Glutamatergic neuron (in vitro differentiated cells): ENCODE data around the gene PCP2. TPM values are rescaled to one million over a fixed set of nuclear protein-coding genes. Genes with fewer than 3 reads are reported as not detected.

ENCODE experiments used
- DNase-seq: peaks from one replicate; pipeline ENCODE4 v3.0.0; 2022
- H3K27ac Mint-ChIP-seq: one replicate; pipeline ENCODE4 v1.8.0; 2020; ENCODE audit warnings: mild to moderate bottlenecking, mixed read lengths, inconsistent platforms; ENCODE audit not compliant: unreplicated experiment
- H3K27me3 Mint-ChIP-seq: one replicate; pipeline ENCODE4 v1.8.0; 2020; ENCODE audit warnings: mild to moderate bottlenecking, moderate library complexity, mixed read lengths, inconsistent platforms; ENCODE audit not compliant: unreplicated experiment
- H3K36me3 Mint-ChIP-seq: one replicate; pipeline ENCODE4 v1.8.0; 2020; ENCODE audit warnings: mild to moderate bottlenecking, mixed read lengths, inconsistent platforms; ENCODE audit not compliant: unreplicated experiment
- H3K4me1 Mint-ChIP-seq: one replicate; pipeline ENCODE4 v1.8.0; 2020; ENCODE audit warnings: mild to moderate bottlenecking, low read depth, mixed read lengths, inconsistent platforms; ENCODE audit not compliant: unreplicated experiment
- H3K4me3 Mint-ChIP-seq: one replicate; pipeline ENCODE4 v1.8.0; 2020; ENCODE audit warnings: mild to moderate bottlenecking, mixed read lengths, inconsistent platforms; ENCODE audit not compliant: unreplicated experiment
- H3K9me3 Mint-ChIP-seq: one replicate; pipeline ENCODE4 v1.8.0; 2020; ENCODE audit warnings: mild to moderate bottlenecking, moderate library complexity, mixed read lengths, inconsistent platforms; ENCODE audit not compliant: unreplicated experiment
- CTCF ChIP-seq: fragments of 200-600 bp; sonication (generic); IDR thresholded peaks from one replicate; pipeline ENCODE4 v1.5.0; 2021; ENCODE audit not compliant: partially characterized antibody, unreplicated experiment
- total RNA-seq: library from RNA; stranded (reverse); fragmentation: NEBNext Ultra II Directional; extraction: Animal tissue kit (Norgen Biotek cat#: 25700); gene quantifications from one replicate; pipeline ENCODE4 v1.2.1, GENCODE V29; 2021; ENCODE audit not compliant: unreplicated experiment

PCP2 gene
- total RNA-seq, 1 donor from 2014 or later, result not detected

GRCh38 chr19:7614859-7615741 is 18.4 kb downstream of the PCP2 start:
- H3K4me1 Mint-ChIP-seq, result no peaks in the 10 kb centered on the region
- H3K27ac Mint-ChIP-seq, result no peak overlapping the region
- H3K9me3 Mint-ChIP-seq, result peaks cover 2% of the 10 kb centered on the region
- H3K27me3 Mint-ChIP-seq, result peaks cover 6% of the 10 kb centered on the region
- DNase-seq, result no peak
- TF ChIP-seq CTCF, result no peak
- no peak overlapping the region for H3K4me3 Mint-ChIP-seq
- no peaks in the 10 kb centered on the region for H3K36me3 Mint-ChIP-seq

- Mint-ChIP-seq H3K27me3 (peaks cover 7% of the 10 kb centered on the region), H3K36me3 (no peaks in the 10 kb centered on the region), H3K9me3 (no peaks in the 10 kb centered on the region), H3K4me1 (no peaks in the 10 kb centered on the region), H3K27ac (no peak overlapping the region), H3K4me3 (no peak overlapping the region)
- no peak for DNase-seq
- TF ChIP-seq CTCF, result no peak
Measured at GRCh38 chr19:7612282-7613274, 20.9 kb downstream of the PCP2 start.

GRCh38 chr19:7611541-7612279 is 21.8 kb downstream of the PCP2 start:
- no peak for TF ChIP-seq CTCF
- Mint-ChIP-seq H3K36me3 (no peaks in the 10 kb centered on the region), H3K9me3 (no peaks in the 10 kb centered on the region), H3K4me3 (no peak overlapping the region), H3K27ac (no peak overlapping the region), H3K4me1 (no peaks in the 10 kb centered on the region), H3K27me3 (peaks cover 7% of the 10 kb centered on the region)
- DNase-seq, result no peak

- no peak for TF ChIP-seq CTCF
- no peak overlapping the region for H3K27ac Mint-ChIP-seq
- H3K27me3 Mint-ChIP-seq, result peaks cover 9% of the 10 kb centered on the region
- no peak for DNase-seq
- peaks cover 1% of the 10 kb centered on the region for H3K9me3 Mint-ChIP-seq
- no peaks in the 10 kb centered on the region for H3K36me3 Mint-ChIP-seq
- H3K4me1 Mint-ChIP-seq, result no peaks in the 10 kb centered on the region
- H3K4me3 Mint-ChIP-seq, result no peak overlapping the region
Measured at GRCh38 chr19:7610491-7611240, 22.9 kb downstream of the PCP2 start.
